MM.1S (cell line): ENCODE measurements around the gene AOC2.

Source experiments
- DNase-seq: peaks from one replicate; pipeline ENCODE4 v3.0.0-alpha.2; 2015
- H2AFZ ChIP-seq: fragments of 300-600 bp; sonication (generic); 2 replicates; pipeline ENCODE4 v1.6.0; 2016; ENCODE audit warnings: antibody characterized with exemption, low read length
- H3F3A ChIP-seq: fragments of 300-600 bp; sonication (generic); 2 replicates; pipeline ENCODE4 v1.6.1; 2016; ENCODE audit warnings: mild to moderate bottlenecking, antibody characterized with exemption, low read length, moderate library complexity, mixed read lengths; ENCODE audit not compliant: insufficient read depth
- H3K27ac ChIP-seq: fragments of 300-600 bp; sonication (generic); 2 replicates; pipeline ENCODE4 v1.5.1; 2016; ENCODE audit warnings: mild to moderate bottlenecking, low read length
- H3K27me3 ChIP-seq: fragments of 300-600 bp; sonication (generic); replicated peaks from 2 replicates; pipeline ENCODE4 v1.6.0; 2016; ENCODE audit warnings: low read length; ENCODE audit not compliant: insufficient read depth
- H3K36me3 ChIP-seq: fragments of 300-600 bp; sonication (generic); replicated peaks from 2 replicates; pipeline ENCODE4 v1.6.1; 2016; ENCODE audit warnings: mild to moderate bottlenecking, low read length, mixed read lengths; ENCODE audit not compliant: insufficient read depth
- H3K4me1 ChIP-seq: fragments of 300-600 bp; sonication (generic); 2 replicates; pipeline ENCODE4 v1.6.1; 2016; ENCODE audit warnings: low read length, mixed read lengths
- H3K4me2 ChIP-seq: fragments of 300-600 bp; sonication (generic); 2 replicates; pipeline ENCODE4 v1.6.0; 2016; ENCODE audit warnings: low read depth, low read length
- H3K4me3 ChIP-seq: fragments of 300-600 bp; sonication (generic); 2 replicates; pipeline ENCODE4 v1.5.1; 2016; ENCODE audit warnings: low read length, mixed read lengths
- H3K79me2 ChIP-seq: fragments of 300-600 bp; sonication (generic); 2 replicates; pipeline ENCODE4 v1.6.1; 2016; ENCODE audit warnings: mixed run types, low read length, mixed read lengths
- H3K9ac ChIP-seq: fragments of 300-600 bp; sonication (generic); 2 replicates; pipeline ENCODE4 v1.6.1; 2016; ENCODE audit warnings: low read length, mixed read lengths
- H3K9me2 ChIP-seq: fragments of 300-600 bp; sonication (generic); replicated peaks from 2 replicates; pipeline ENCODE4 v1.6.1; 2016; ENCODE audit warnings: mild to moderate bottlenecking, low read length, mixed read lengths; ENCODE audit not compliant: insufficient read depth
- H3K9me3 ChIP-seq: fragments of 300-600 bp; sonication (generic); replicated peaks from 2 replicates; pipeline ENCODE4 v1.6.1; 2016; ENCODE audit warnings: mild to moderate bottlenecking, low read length, mixed read lengths; ENCODE audit not compliant: insufficient read depth
- H4K20me1 ChIP-seq: fragments of 300-600 bp; sonication (generic); 2 replicates; pipeline ENCODE4 v1.6.1; 2016; ENCODE audit warnings: mild to moderate bottlenecking, low read length, moderate library complexity, mixed read lengths; ENCODE audit not compliant: insufficient read depth
- EZH2 ChIP-seq: fragments of 300-600 bp; sonication (generic); optimal IDR thresholded peaks from 2 replicates; pipeline ENCODE3; 2017; ENCODE audit warnings: low read depth, mild to moderate bottlenecking, antibody characterized with exemption, low read length, mixed read lengths
- EZH2phosphoT487 ChIP-seq: fragments of 300-600 bp; sonication (generic); IDR thresholded peaks from 2 replicates; pipeline ENCODE4 v1.6.1; 2018; ENCODE audit warnings: antibody characterized with exemption, low read length
- TF ChIP-seq, protein P1 (sequence below): fragments of 300-600 bp; sonication (generic); IDR thresholded peaks from 2 replicates; pipeline ENCODE4 v1.5.1; 2016; ENCODE audit warnings: antibody characterized with exemption, low read length, mixed read lengths

The AOC2 gene

DNA sequence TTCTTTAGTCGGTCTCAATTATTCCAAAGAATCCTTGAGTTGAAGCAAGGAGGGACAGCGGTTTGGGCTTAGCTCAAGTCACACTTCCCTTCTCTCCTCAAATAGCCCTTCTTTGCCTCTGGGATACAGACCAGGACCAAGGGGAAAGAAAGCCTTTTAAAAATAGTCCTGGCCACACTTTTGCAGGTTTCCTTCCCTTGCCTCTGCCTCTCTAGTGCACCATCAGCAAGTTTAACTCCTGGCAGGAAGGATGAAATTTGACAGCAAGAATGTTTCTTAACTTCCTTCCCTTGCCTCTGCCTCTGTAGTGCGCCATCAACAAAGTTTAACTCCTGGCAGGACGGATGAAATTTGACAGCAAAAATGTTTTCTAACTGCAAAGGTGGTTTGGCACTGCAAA, 49.0 kb downstream of the AOC2 start:
- H3K36me3 ChIP-seq, result no peaks in the 10 kb centered on the region
- no peak overlapping the region for H3K9ac ChIP-seq
- 0 out of 2 replicates have a peak overlapping the region, but pooled peaks have one; percentile 1 for H3K4me2 ChIP-seq
- no peaks in the 10 kb centered on the region for H3F3A ChIP-seq
- H3K9me3 ChIP-seq, result no peaks in the 10 kb centered on the region
- H3K4me3 ChIP-seq, result no peak overlapping the region
- H3K4me1 ChIP-seq, result peaks cover 6% of the 10 kb centered on the region; the same call in 1 of the 2 replicates
- DNase-seq, result no peak
- peak overlapping the region; percentile 15; the same call in 1 of the 2 replicates for H2AFZ ChIP-seq
- TF ChIP-seq, protein P1, sequence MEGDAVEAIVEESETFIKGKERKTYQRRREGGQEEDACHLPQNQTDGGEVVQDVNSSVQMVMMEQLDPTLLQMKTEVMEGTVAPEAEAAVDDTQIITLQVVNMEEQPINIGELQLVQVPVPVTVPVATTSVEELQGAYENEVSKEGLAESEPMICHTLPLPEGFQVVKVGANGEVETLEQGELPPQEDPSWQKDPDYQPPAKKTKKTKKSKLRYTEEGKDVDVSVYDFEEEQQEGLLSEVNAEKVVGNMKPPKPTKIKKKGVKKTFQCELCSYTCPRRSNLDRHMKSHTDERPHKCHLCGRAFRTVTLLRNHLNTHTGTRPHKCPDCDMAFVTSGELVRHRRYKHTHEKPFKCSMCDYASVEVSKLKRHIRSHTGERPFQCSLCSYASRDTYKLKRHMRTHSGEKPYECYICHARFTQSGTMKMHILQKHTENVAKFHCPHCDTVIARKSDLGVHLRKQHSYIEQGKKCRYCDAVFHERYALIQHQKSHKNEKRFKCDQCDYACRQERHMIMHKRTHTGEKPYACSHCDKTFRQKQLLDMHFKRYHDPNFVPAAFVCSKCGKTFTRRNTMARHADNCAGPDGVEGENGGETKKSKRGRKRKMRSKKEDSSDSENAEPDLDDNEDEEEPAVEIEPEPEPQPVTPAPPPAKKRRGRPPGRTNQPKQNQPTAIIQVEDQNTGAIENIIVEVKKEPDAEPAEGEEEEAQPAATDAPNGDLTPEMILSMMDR, result no peak
- TF ChIP-seq EZH2phosphoT487 (no peak), EZH2 (no peak)
- no peaks in the 10 kb centered on the region for H3K79me2 ChIP-seq
- H3K9me2 ChIP-seq, result no peaks in the 10 kb centered on the region
- no peaks in the 10 kb centered on the region for H4K20me1 ChIP-seq
- no peak overlapping the region for H3K27ac ChIP-seq
- no peaks in the 10 kb centered on the region for H3K27me3 ChIP-seq

DNA sequence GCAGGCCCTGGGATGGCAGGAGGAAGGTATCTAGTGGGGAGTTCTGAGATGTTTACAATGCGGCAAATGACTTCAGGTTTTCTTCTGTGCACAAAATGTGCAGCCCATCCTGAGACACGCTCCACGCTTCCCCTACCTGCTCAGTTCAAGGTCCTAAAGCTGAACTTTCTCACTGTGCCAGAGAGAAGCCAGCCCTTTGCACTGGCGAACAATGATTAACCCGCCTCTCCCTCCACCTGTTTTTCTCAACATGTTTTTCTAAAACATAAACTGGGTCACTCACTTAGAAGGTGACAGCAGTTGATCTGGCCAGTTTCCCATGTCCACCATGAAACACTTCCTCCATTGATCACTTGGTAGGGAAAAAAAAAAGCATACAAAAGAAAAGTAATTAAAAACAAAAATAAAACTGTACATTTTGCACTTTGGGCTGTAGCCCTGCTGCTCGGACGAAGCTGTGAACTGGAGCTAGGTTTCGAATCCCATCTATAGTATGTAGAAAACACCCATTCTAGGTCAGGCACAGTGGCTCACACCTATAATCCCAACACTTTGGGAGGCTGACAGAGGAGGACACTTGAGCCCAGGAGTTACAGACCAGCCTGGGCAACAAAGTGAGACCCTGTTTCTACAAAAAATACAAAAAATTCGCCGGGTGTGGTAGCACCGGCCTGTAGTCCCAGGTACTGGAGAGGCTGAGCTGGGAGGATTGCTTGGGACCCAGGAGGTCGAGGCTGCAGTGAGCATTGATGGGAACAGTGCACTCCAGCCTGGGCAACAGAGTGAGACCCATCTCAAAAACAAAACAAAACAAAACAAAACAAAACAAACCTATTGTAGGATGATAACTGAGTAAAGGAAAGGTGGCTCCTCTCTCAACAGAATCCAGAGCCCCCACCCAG, 50.2 kb downstream of the AOC2 start:
- Histone ChIP-seq H3K4me2 (no peak overlapping the region), H4K20me1 (no peaks in the 10 kb centered on the region), H3K27me3 (no peaks in the 10 kb centered on the region), H3K9me3 (no peaks in the 10 kb centered on the region), H3K79me2 (no peaks in the 10 kb centered on the region), H3K36me3 (no peaks in the 10 kb centered on the region), H3K4me3 (no peak overlapping the region), H3K9ac (no peak overlapping the region), H3K9me2 (no peaks in the 10 kb centered on the region), H2AFZ (no peak overlapping the region), H3K27ac (no peak overlapping the region), H3F3A (no peaks in the 10 kb centered on the region), H3K4me1 (peaks cover 6% of the 10 kb centered on the region; the same call in 1 of the 2 replicates)
- TF ChIP-seq EZH2phosphoT487 (no peak), EZH2 (no peak)
- TF ChIP-seq, protein P1, result no peak
- DNase-seq, result no peak

DNA sequence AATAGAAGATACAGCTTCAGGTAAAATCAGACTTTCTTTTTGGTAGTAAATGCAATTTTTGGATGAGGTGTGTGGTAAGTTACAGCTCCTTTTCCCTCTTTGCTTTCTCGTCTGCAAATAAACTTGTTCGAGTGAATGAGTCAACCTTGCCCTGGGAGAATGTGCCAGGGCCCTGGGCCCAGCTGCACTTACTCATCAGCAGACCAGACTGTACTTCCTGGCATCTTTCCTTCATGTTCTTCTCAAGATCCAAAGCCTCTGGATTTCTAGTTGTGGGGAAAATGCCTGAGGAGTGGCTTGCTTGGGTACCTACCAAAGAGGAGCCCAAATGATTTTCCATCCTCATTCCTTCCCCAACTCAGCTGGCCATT, 50.8 kb downstream of the AOC2 start:
- TF ChIP-seq, protein P1, result no peak
- TF ChIP-seq EZH2phosphoT487 (no peak), EZH2 (no peak)
- DNase-seq, result no peak
- H3K9me3 ChIP-seq, result no peaks in the 10 kb centered on the region
- no peaks in the 10 kb centered on the region for H3K36me3 ChIP-seq
- no peaks in the 10 kb centered on the region for H4K20me1 ChIP-seq
- no peaks in the 10 kb centered on the region for H3K79me2 ChIP-seq
- H2AFZ ChIP-seq, result no peak overlapping the region
- no peak overlapping the region for H3K4me3 ChIP-seq
- no peaks in the 10 kb centered on the region for H3K9me2 ChIP-seq
- no peak overlapping the region for H3K27ac ChIP-seq
- no peak overlapping the region for H3K9ac ChIP-seq
- no peak overlapping the region for H3K4me2 ChIP-seq
- peaks cover 6% of the 10 kb centered on the region; the same call in 1 of the 2 replicates for H3K4me1 ChIP-seq
- H3K27me3 ChIP-seq, result no peaks in the 10 kb centered on the region
- no peaks in the 10 kb centered on the region for H3F3A ChIP-seq
